ENCODE data around the gene DGKI.
A peak's percentile ranks its signal among the peaks of the same experiment; 100 is the strongest.

Gene DGKI

GRCh38 chr7:137642472-137642871, 204.3 kb downstream of the DGKI start:
- no peak for DNase-seq

GRCh38 chr7:137642031-137642430, 204.7 kb downstream of the DGKI start:
- DNase-seq, result no peak

GRCh38 chr7:137636376-137636775, 210.4 kb downstream of the DGKI start:
- DNase-seq, result no peak

GRCh38 chr7:137635874-137636273, 210.9 kb downstream of the DGKI start:
- DNase-seq, result no peak

GRCh38 chr7:137635132-137635531, 211.6 kb downstream of the DGKI start:
- DNase-seq, result no peak

GRCh38 chr7:137634356-137634755, 212.4 kb downstream of the DGKI start:
- DNase-seq, result no peak

GRCh38 chr7:137633133-137633532, 213.6 kb downstream of the DGKI start:
- no peak for DNase-seq

GRCh38 chr7:137628216-137628615, 218.6 kb downstream of the DGKI start:
- no peak for DNase-seq

GRCh38 chr7:137626469-137627067, 220.2 kb downstream of the DGKI start:
- DNase-seq, result peak; percentile 54

- DNase-seq, result no peak
These were observed 221.6 kb downstream of the DGKI start for GRCh38 chr7:137625197-137625596.

GRCh38 chr7:137619181-137619580, 227.6 kb downstream of the DGKI start:
- DNase-seq, result no peak

GRCh38 chr7:137618748-137619147, 228.0 kb downstream of the DGKI start:
- DNase-seq, result no peak

- no peak for DNase-seq
These were observed 233.7 kb downstream of the DGKI start for GRCh38 chr7:137613006-137613525.

- DNase-seq, result no peak
These were observed 235.2 kb downstream of the DGKI start for GRCh38 chr7:137611606-137612005.

- no peak for DNase-seq
These were observed 237.3 kb downstream of the DGKI start for GRCh38 chr7:137609500-137609899.

GRCh38 chr7:137606061-137606674, 240.6 kb downstream of the DGKI start:
- no peak for DNase-seq

GRCh38 chr7:137603043-137603442, 243.7 kb downstream of the DGKI start:
- DNase-seq, result no peak

- no peak for DNase-seq
These were observed 245.1 kb downstream of the DGKI start for GRCh38 chr7:137601642-137602041.

- no peak for DNase-seq
These were observed 248.9 kb downstream of the DGKI start for GRCh38 chr7:137597856-137598255.

- DNase-seq, result no peak
These were observed 253.6 kb downstream of the DGKI start for GRCh38 chr7:137593115-137593711.

- peak; percentile 72 for DNase-seq
These were observed 254.4 kb downstream of the DGKI start for GRCh38 chr7:137592232-137592896.

GRCh38 chr7:137591421-137591837, 255.3 kb downstream of the DGKI start:
- no peak for DNase-seq

GRCh38 chr7:137590756-137591305, 255.9 kb downstream of the DGKI start:
- DNase-seq, result no peak

Measured in right forelimb (tissue), 1 donor.